Mononuclear cell (primary cell): ENCODE results near the gene UGT1A7. TPM values are rescaled to one million over a fixed set of nuclear protein-coding genes. Genes with fewer than 3 reads are reported as not detected.
"Not testable (repeated sequence)": the region's sequence is repeated elsewhere in the genome, so short reads cannot be mapped to it uniquely, and the experiment has no call there.

Experiments used
- H3K27me3 ChIP-seq: 2 replicates; pipeline ENCODE4 v1.6.0; 2011; ENCODE audit warnings: low read length, control low read depth; ENCODE audit not compliant: insufficient read depth
- H3K4me1 ChIP-seq: 2 replicates; pipeline ENCODE4 v1.5.1; 2011; ENCODE audit warnings: mild to moderate bottlenecking, low read length, control low read depth; ENCODE audit not compliant: insufficient read depth
- H3K4me3 ChIP-seq: 2 replicates; pipeline ENCODE4 v1.5.1; 2011; ENCODE audit warnings: mild to moderate bottlenecking, low read length, moderate library complexity
- H3K9me3 ChIP-seq: 2 replicates; pipeline ENCODE4 v1.5.1; 2011; ENCODE audit warnings: low read depth, mild to moderate bottlenecking, control low read depth, low read length
- total RNA-seq: library from RNA; depleted of rRNA; stranded (reverse); fragments of >200 nt; gene quantifications from one replicate; pipeline ENCODE4 v1.2.3, GENCODE V29; 2012

UGT1A7 gene
- total RNA-seq, 1 donor: not detected

GRCh38 chr2:233714121-233714520 lies 32.4 kb downstream of the UGT1A7 start:
- no peaks in the 10 kb centered on the region for H3K4me1 ChIP-seq
- no peak overlapping the region for H3K4me3 ChIP-seq
- H3K9me3 ChIP-seq: no peaks in the 10 kb centered on the region
- peaks cover 3% of the 10 kb centered on the region for H3K27me3 ChIP-seq

GRCh38 chr2:233718552-233718951 lies 36.9 kb downstream of the UGT1A7 start, which contains the start of gene UGT1A4:
Gene UGT1A4 (plus strand): TSS chr2:233718736. CDS start chr2:233718821, 85 bp downstream.
- Histone ChIP-seq H3K9me3 (no peaks in the 10 kb centered on the region), H3K27me3 (peaks cover 3% of the 10 kb centered on the region), H3K4me1 (no peaks in the 10 kb centered on the region), H3K4me3 (no peak within 1 kb of the TSS)

GRCh38 chr2:233728723-233729301 lies 47.1 kb downstream of the UGT1A7 start, which contains the start of gene UGT1A3:
Gene UGT1A3 (plus strand): TSS chr2:233729042. CDS start chr2:233729127, 85 bp downstream.
- no peaks in the 10 kb centered on the region for H3K9me3 ChIP-seq

GRCh38 chr2:233736868-233737653 lies 55.4 kb downstream of the UGT1A7 start:
- H3K4me3 ChIP-seq, H3K4me1 ChIP-seq, H3K27me3 ChIP-seq, H3K9me3 ChIP-seq: not testable (repeated sequence)

More at GRCh38 chr2:233728723-233729301, 47.1 kb downstream of the UGT1A7 start, which contains the start of gene UGT1A3:
- Histone ChIP-seq H3K27me3 (no peaks in the 10 kb centered on the region), H3K4me1 (no peaks in the 10 kb centered on the region), H3K4me3 (no peak within 1 kb of the TSS)

DNA sequence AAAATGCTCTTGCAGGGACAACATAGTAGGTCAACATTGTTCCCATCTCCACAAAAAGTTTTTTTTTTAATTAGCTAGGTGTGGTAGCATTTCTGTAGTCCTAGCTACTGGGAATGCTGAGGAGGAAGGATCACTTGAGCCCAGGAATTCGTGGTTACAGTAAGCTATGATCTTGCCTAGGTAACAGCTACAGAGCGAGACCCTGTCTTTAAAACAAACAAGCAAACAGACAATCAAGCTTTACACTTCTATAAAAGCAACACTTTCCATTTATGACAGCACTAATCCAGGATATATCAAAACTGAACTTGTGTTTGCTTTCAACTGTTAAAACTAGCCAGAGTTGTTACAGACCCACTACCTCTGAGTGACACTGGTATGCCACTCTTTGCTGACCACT lies 59.2 kb downstream of the UGT1A7 start:
- Histone ChIP-seq H3K4me1 (no peaks in the 10 kb centered on the region), H3K9me3 (no peaks in the 10 kb centered on the region), H3K4me3 (no peak overlapping the region), H3K27me3 (no peaks in the 10 kb centered on the region)

DNA sequence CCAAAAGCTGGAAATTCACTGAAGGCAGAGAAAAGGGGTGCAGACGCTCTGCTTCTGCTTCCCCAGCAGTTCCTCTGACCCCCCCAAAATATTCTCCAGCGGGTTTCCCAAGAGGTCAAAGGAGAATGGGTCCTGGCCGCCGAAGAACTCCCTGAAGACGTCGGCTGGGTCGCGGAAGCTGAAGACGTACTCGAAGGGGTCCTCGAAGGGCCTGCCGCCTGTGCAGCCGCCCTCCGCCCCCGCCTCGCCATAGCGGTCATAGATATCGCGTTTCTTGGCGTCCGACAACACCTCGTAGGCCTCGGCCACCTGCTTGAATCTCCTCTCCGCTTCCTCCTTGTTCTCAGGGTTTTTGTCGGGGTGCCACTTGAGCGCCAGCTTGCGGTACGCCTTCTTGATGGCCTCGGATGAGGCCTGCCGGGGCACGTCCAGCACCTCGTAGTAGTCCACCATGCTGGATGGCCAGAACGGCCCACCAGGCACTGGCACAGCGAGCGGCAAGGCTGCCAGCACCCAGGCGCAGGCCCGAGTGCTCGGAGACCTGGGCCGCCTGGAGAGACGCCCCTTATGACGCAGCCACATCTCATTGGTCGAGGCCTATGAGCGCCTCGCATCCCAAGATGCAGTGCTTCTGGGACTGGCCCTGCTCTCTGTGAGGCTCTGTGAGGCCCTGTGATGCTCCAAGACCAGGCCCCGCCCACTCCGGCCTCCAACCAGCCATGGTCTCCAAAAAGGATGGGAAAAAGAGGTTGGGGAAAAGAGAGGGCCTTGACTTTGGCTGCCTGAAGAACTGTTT lies 62.0 kb downstream of the UGT1A7 start:
- H3K4me3 ChIP-seq: no peak overlapping the region
- no peaks in the 10 kb centered on the region for H3K27me3 ChIP-seq
- H3K9me3 ChIP-seq: no peaks in the 10 kb centered on the region
- no peaks in the 10 kb centered on the region for H3K4me1 ChIP-seq

DNA sequence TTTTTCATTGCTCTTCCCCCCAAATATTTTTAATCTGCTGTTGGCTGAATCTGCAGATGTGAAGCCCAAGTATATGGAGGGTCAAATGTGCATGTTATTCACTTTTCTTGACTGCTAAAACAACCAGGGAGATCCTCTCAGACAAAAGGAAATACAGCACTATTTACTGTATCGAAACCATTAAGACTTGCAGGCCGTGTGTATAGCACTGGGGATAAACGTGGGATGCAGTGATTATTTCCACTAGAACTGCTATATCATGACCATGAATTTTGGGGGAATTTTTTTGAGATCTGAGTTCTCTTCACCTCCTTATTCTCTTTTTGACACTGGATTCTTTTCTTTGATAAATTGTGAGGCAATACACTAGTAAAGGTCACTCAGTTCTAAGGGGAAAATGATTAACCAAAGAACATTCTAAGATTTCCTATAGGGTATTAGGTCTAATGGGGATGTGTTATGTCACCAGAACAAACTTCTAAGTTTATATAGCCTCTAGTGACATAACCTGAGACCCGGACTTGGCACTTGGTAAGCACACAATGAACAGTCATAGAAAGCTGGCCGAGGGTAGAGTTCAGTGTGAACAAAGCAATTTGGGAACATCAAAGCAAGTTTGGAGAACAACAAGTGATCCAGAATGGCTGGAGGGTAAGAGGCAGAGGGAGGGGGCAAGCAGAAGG lies 63.5 kb downstream of the UGT1A7 start:
- Histone ChIP-seq H3K27me3 (no peaks in the 10 kb centered on the region), H3K9me3 (no peaks in the 10 kb centered on the region), H3K4me3 (no peak overlapping the region), H3K4me1 (no peaks in the 10 kb centered on the region)

DNA sequence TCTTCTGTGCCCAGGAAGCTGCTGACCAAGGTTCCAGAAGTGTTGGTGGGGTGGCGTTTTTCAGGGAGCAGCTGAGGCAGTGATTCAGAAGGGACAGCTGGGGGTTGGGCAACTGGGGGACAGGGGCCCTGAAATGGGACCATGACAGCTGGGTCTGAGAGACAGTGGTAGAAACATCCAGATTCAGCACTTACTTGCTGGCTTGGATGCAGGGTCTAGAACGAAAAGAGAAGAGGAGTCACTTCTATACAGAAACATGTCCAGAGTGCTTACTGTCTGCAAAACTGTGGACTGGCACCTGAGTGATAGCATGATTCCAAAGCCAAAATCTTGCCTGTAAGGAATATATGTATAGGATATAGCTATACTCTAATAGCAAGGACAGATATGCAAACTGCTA lies 64.1 kb downstream of the UGT1A7 start:
- H3K27me3 ChIP-seq: not testable (repeated sequence)

GRCh38 chr2:233746475-233747282 lies 65.0 kb downstream of the UGT1A7 start:
- H3K4me1 ChIP-seq: no peaks in the 10 kb centered on the region
- no peaks in the 10 kb centered on the region for H3K9me3 ChIP-seq
- no peaks in the 10 kb centered on the region for H3K27me3 ChIP-seq
- no peak overlapping the region for H3K4me3 ChIP-seq

More for the DNA sequence above, 64.1 kb downstream of the UGT1A7 start:
- H3K4me3 ChIP-seq, H3K4me1 ChIP-seq, H3K9me3 ChIP-seq: not testable (repeated sequence)

GRCh38 chr2:233747283-233747544 lies 65.5 kb downstream of the UGT1A7 start:
- no peaks in the 10 kb centered on the region for H3K27me3 ChIP-seq
- H3K9me3 ChIP-seq: no peaks in the 10 kb centered on the region
- H3K4me1 ChIP-seq: no peaks in the 10 kb centered on the region
- no peak overlapping the region for H3K4me3 ChIP-seq

- H3K4me1 ChIP-seq, H3K27me3 ChIP-seq, H3K9me3 ChIP-seq, H3K4me3 ChIP-seq: not testable (repeated sequence)
Observed at GRCh38 chr2:233750689-233751088, 69.0 kb downstream of the UGT1A7 start.

- not testable (repeated sequence) for H3K27me3 ChIP-seq, H3K4me1 ChIP-seq, H3K9me3 ChIP-seq, H3K4me3 ChIP-seq
Observed at GRCh38 chr2:233751212-233752009, 69.7 kb downstream of the UGT1A7 start.

DNA sequence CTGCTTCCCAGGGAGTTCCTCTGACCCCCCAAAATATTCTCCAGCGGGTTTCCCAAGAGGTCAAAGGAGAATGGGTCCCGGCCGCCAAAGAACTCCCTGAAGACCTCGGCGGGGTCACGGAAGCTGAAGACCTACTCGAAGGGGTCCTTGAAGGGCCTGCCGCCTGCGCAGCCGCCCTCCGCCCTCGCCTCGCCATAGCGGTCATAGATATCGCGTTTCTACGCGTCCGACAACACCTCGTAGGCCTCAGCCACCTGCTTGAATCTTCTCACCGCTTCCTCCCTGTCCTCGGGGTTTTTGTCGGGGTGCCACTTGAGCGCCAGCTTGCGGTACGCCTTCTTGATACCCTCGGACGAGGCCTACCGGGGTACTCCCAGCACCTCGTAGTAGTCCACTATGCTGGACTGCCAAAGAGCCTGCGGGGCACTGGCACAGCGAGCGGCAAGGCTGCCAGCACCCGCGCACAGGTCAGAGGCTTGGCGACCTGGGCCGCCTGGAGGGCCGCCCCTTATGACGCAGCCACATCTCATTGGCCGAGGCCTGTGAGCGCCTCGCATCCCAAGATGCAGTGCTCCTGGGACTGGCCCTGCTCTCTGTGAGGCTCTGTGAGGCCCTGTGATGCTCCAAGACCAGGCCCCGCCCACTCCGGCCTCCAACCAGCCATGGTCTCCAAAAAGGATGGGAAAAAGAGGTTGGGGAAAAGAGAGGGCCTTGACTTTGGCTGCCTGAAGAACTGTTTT lies 73.3 kb downstream of the UGT1A7 start:
- Histone ChIP-seq H3K9me3 (no peaks in the 10 kb centered on the region), H3K4me1 (no peaks in the 10 kb centered on the region), H3K4me3 (no peak overlapping the region), H3K27me3 (no peaks in the 10 kb centered on the region)
